ENCODE results near the gene CPT2. TPM values are rescaled to one million over a fixed set of nuclear protein-coding genes. Genes with fewer than 3 reads are reported as not detected.
A peak's percentile ranks its signal among the peaks of the same experiment; 100 is the strongest.

The CPT2 gene
- total and polyA plus RNA-seq, 4 donors, result 7.8 to 12.8 (median 9.9) TPM

DNA sequence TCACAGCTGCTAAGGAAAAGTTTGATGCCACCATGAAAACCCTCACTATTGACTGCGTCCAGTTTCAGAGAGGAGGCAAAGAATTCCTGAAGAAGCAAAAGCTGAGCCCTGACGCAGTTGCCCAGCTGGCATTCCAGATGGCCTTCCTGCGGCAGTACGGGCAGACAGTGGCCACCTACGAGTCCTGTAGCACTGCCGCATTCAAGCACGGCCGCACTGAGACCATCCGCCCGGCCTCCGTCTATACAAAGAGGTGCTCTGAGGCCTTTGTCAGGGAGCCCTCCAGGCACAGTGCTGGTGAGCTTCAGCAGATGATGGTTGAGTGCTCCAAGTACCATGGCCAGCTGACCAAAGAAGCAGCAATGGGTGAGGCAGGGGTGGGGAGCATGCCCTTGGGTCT, 14.3 kb downstream of the CPT2 start:
- H3K27ac ChIP-seq (ENCODE audit: low read depth in 1 of 2, low read length in 2 of 2), result no peak overlapping the region
- peaks cover 6 to 12% of the 10 kb centered on the region in 2 donors for H3K36me3 ChIP-seq (ENCODE audit: control insufficient read depth in 1 of 2, insufficient read depth in 2 of 2, low read length in 1 of 2)
- H3K9me3 ChIP-seq (ENCODE audit: control insufficient read depth, low read length), result peaks cover 2% of the 10 kb centered on the region
- ATAC-seq (ENCODE audit: low FRiP score), result no peak
- WGBS, 2 donors, result 95 to 96% methylated on average over 11 of the region's 11 CpGs
- DNase-seq, result no peak
- intact Hi-C loops (cut with DNase I), result no loop called here
- H3K27me3 ChIP-seq (ENCODE audit: control insufficient read depth in 1 of 2, insufficient read depth in 2 of 2, low read length in 1 of 2), result no peaks in the 10 kb centered on the region
- H3K4me3 ChIP-seq (ENCODE audit: low read length in 2 of 2), result no peak overlapping the region
- no peaks in the 10 kb centered on the region for H3K4me1 ChIP-seq (ENCODE audit: control insufficient read depth in 1 of 2, insufficient read depth in 2 of 2, low read length in 2 of 2)

DNA sequence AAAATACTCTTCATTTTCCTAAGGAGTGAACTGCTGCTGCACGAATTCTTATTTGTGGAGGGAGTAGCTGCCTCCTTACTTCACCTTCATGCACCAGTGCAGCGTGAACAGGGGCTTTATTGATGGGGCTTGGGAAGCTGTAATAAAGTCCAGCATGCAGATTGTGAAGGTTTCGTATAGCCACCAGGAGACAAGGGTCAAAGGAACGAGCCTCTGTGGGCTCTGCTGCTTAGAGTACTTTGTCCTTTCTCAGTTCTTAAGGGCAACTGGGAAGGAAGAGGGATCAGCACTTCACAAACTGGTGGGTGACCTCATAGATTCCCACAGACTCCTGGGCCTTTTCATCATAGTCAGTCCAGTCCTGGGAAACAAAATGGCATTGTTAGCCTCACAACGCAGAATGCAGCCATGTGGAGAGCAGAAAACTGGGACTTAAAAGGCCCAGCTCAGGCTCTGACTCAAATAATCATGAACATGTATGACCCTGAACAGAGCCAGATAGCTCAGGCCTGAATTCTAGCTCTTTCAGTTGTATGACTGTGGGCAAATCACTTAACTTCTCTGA, 17.8 kb downstream of the CPT2 start:
- Histone ChIP-seq H3K36me3 (ENCODE audit: control insufficient read depth in 1 of 2, insufficient read depth in 2 of 2, low read length in 1 of 2) (peaks cover 4 to 14% of the 10 kb centered on the region in 2 donors), H3K27ac (ENCODE audit: low read depth in 1 of 2, low read length in 2 of 2) (no peak overlapping the region), H3K9me3 (ENCODE audit: control insufficient read depth, low read length) (no peaks in the 10 kb centered on the region), H3K4me1 (ENCODE audit: control insufficient read depth in 1 of 2, insufficient read depth in 2 of 2, low read length in 2 of 2) (no peaks in the 10 kb centered on the region), H3K4me3 (ENCODE audit: low read length in 2 of 2) (no peak overlapping the region), H3K27me3 (ENCODE audit: control insufficient read depth in 1 of 2, insufficient read depth in 2 of 2, low read length in 1 of 2) (no peaks in the 10 kb centered on the region)
- DNase-seq (no peak), ATAC-seq (ENCODE audit: low FRiP score) (no peak)
- intact Hi-C loops (cut with DNase I), result no loop called here
- 71 to 76% methylated on average over 5 of the region's 5 CpGs for WGBS, 2 donors

DNA sequence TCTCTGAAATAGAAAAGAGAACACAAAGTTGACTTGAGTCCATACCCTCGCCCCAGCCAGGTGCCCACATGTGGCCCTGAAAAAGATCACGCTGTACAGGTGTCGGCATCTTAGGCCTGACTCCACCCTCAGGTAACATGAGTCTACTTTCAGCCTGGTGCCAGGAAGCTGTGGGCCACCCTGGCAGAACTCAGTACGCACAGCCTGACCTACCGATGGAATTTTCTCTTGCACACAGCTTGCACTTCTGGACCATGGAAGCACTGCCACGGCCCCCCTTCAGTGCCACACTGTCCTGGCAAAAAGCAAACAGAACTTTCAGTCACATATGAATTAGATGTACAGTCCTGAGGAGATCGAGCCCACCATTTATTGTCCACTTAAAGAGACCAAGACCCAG, 21.6 kb downstream of the CPT2 start:
- WGBS, 2 donors, result 87 to 90% methylated on average over 7 of the region's 7 CpGs

DNA sequence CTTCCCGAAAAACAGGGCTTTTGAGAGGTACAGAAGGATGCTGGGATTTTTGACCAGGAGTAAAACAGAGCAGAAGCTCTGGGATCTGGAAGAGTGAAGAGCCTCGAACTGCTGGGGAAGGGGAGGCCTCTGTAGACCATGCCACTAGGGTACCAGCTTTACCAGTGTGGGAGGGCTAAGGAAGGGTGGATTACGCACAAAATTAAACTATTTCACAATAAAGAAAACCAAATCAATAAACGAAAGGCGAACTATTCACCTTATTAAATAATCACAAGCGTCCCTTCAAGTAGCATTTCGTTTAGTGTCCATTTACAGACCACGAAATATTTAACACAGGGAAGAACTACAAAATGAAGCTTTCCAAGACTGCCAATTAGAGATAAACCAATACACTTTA, 23.1 kb downstream of the CPT2 start:
- peaks cover 0 to 2% of the 10 kb centered on the region in 2 donors for H3K36me3 ChIP-seq (ENCODE audit: control insufficient read depth in 1 of 2, insufficient read depth in 2 of 2, low read length in 1 of 2)
- no peak for DNase-seq
- no peaks in the 10 kb centered on the region for H3K27me3 ChIP-seq (ENCODE audit: control insufficient read depth in 1 of 2, insufficient read depth in 2 of 2, low read length in 1 of 2)
- H3K4me3 ChIP-seq (ENCODE audit: low read length in 2 of 2), result peak overlapping the region; percentile 37 to 83
- no peak overlapping the region for H3K27ac ChIP-seq (ENCODE audit: low read depth in 1 of 2, low read length in 2 of 2)
- WGBS, 2 donors, result 13 to 18% methylated on average over 8 of the region's 8 CpGs
- H3K9me3 ChIP-seq (ENCODE audit: control insufficient read depth, low read length), result no peaks in the 10 kb centered on the region
- no peak for ATAC-seq (ENCODE audit: low FRiP score)
- H3K4me1 ChIP-seq (ENCODE audit: control insufficient read depth in 1 of 2, insufficient read depth in 2 of 2, low read length in 2 of 2), result no peaks in the 10 kb centered on the region
- intact Hi-C loops (cut with DNase I), result loop anchor here in 1 of 2 donors (1.0 kb wide), 1 partner anchor 22 kb away; no protein-coding TSS in a partner anchor

More for the DNA sequence above, 21.6 kb downstream of the CPT2 start:
- ATAC-seq (ENCODE audit: low FRiP score), result no peak
- no peak for DNase-seq
- intact Hi-C loops (cut with DNase I), result no loop called here
- Histone ChIP-seq H3K27ac (ENCODE audit: low read depth in 1 of 2, low read length in 2 of 2) (no peak overlapping the region), H3K9me3 (ENCODE audit: control insufficient read depth, low read length) (no peaks in the 10 kb centered on the region), H3K4me3 (ENCODE audit: low read length in 2 of 2) (no peak overlapping the region), H3K27me3 (ENCODE audit: control insufficient read depth in 1 of 2, insufficient read depth in 2 of 2, low read length in 1 of 2) (no peaks in the 10 kb centered on the region), H3K36me3 (ENCODE audit: control insufficient read depth in 1 of 2, insufficient read depth in 2 of 2, low read length in 1 of 2) (peaks cover 2 to 4% of the 10 kb centered on the region in 2 donors), H3K4me1 (ENCODE audit: control insufficient read depth in 1 of 2, insufficient read depth in 2 of 2, low read length in 2 of 2) (no peaks in the 10 kb centered on the region)

DNA sequence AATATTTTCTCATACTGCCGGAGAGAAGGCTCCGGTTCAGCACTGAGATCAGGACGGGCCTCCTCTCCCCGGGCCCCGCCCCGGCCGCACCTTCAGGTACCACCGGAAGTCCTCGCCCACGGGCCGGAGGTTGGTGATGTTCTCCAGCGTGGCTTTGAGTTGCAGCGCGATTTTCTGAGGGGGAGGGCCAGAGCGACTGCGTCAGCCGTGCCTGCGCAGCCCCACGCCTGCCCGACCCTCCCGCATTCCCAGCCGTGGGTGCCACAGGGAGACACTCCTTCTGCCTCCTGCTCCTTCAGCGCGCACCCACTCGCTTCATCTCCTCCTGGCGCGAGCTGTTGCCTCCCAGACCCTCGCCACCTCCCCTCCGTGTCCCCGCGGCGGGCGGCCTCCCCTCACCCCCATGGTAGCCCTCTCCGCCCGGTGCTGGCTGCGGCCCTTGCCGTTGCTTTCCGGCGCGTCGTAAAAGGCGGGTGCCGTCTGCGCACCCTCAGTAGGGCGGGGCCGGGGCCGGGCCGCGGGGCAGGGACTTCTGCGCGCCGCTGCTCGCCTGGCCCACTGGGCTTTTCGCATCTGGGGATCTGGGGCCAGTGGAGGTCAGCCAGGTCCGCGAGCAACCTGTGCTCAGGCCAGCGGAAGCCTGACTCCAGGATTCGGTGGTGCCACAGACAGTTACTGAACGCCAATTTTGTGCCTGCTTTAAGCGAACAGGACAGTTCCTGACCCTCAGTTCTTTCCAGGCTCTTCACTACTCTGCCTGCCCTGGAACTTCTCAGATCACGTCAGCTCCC, 23.7 kb downstream of the CPT2 start, which contains the start of gene CZIB:
Gene CZIB, minus strand, starts transcription at position 464 of the 791 bp plus-strand sequence. Its CDS starts 59 bp downstream, at position 405.
- peaks cover 0 to 2% of the 10 kb centered on the region in 2 donors for H3K36me3 ChIP-seq (ENCODE audit: control insufficient read depth in 1 of 2, insufficient read depth in 2 of 2, low read length in 1 of 2)
- DNase-seq, result peak; percentile 97 to 99
- intact Hi-C loops (cut with DNase I), result loop anchor here in 1 of 2 donors (1.0 kb wide), 1 partner anchor 23 kb away; no protein-coding TSS in a partner anchor
- no peaks in the 10 kb centered on the region for H3K9me3 ChIP-seq (ENCODE audit: control insufficient read depth, low read length)
- WGBS, 2 donors, result 1% methylated on average over 56 to 61 of the region's 61 CpGs
- no peaks in the 10 kb centered on the region for H3K4me1 ChIP-seq (ENCODE audit: control insufficient read depth in 1 of 2, insufficient read depth in 2 of 2, low read length in 2 of 2)
- ATAC-seq (ENCODE audit: low FRiP score), result peak; percentile 99
- no peaks in the 10 kb centered on the region for H3K27me3 ChIP-seq (ENCODE audit: control insufficient read depth in 1 of 2, insufficient read depth in 2 of 2, low read length in 1 of 2)
- peak within 1 kb of the TSS; percentile 37 to 83 for H3K4me3 ChIP-seq (ENCODE audit: low read length in 2 of 2)
- peak within 1 kb of the TSS; percentile 9 to 99 for H3K27ac ChIP-seq (ENCODE audit: low read depth in 1 of 2, low read length in 2 of 2)

DNA sequence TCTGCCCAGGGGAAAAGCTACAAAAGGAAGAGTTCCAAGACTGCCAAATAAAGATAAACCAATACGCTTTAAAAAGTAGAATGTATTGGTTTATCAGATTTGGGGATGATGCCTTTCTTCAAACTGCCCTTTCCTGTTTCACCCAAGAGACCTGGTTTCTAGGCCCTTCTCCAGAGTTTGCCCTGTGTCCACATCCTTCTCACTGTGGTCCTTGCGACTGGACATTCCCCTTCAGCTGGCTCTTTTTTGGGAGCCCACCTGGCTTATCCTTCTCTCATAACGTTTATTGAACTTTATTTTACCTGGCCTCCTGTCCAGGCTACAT, 24.3 kb downstream of the CPT2 start:
- WGBS, 2 donors, result 27 to 36% methylated on average over 3 of the region's 3 CpGs
- Histone ChIP-seq H3K36me3 (ENCODE audit: control insufficient read depth in 1 of 2, insufficient read depth in 2 of 2, low read length in 1 of 2) (peaks cover 0 to 2% of the 10 kb centered on the region in 2 donors), H3K27me3 (ENCODE audit: control insufficient read depth in 1 of 2, insufficient read depth in 2 of 2, low read length in 1 of 2) (no peaks in the 10 kb centered on the region), H3K4me3 (ENCODE audit: low read length in 2 of 2) (no peak overlapping the region), H3K9me3 (ENCODE audit: control insufficient read depth, low read length) (no peaks in the 10 kb centered on the region), H3K4me1 (ENCODE audit: control insufficient read depth in 1 of 2, insufficient read depth in 2 of 2, low read length in 2 of 2) (no peaks in the 10 kb centered on the region), H3K27ac (ENCODE audit: low read depth in 1 of 2, low read length in 2 of 2) (peak overlapping the region; percentile 9 to 99)
- intact Hi-C loops (cut with DNase I), result loop anchor here in 1 of 2 donors (1.0 kb wide), 1 partner anchor 24 kb away; no protein-coding TSS in a partner anchor
- DNase-seq (no peak), ATAC-seq (ENCODE audit: low FRiP score) (no peak)

DNA sequence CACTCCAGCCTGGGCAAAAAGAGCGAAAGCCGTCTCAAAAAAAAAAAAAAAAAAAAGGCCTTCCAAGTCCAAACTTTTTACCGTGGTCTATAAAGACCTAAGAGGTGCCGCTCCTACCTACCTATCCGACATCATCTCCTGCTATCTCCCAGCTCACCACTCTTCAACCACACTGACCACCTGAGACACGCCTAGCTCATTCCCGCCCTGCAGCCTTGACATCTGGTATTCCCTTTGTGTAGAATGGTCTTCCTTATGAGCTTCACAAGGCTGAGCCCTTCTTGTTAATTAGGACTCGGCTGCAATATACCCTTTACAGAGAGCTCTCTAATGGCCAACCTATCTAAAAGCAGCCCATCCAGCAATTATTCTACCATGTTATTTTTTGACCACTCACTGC, 41.0 kb downstream of the CPT2 start:
- Histone ChIP-seq H3K27ac (ENCODE audit: low read depth in 1 of 2, low read length in 2 of 2) (no peak overlapping the region), H3K9me3 (ENCODE audit: control insufficient read depth, low read length) (no peaks in the 10 kb centered on the region), H3K4me1 (ENCODE audit: control insufficient read depth in 1 of 2, insufficient read depth in 2 of 2, low read length in 2 of 2) (peaks cover 0 to 3% of the 10 kb centered on the region in 2 donors), H3K27me3 (ENCODE audit: control insufficient read depth in 1 of 2, insufficient read depth in 2 of 2, low read length in 1 of 2) (no peaks in the 10 kb centered on the region), H3K4me3 (ENCODE audit: low read length in 2 of 2) (peak overlapping the region; percentile 82 to 86), H3K36me3 (ENCODE audit: control insufficient read depth in 1 of 2, insufficient read depth in 2 of 2, low read length in 1 of 2) (peaks cover 4% of the 10 kb centered on the region in 2 donors)
- WGBS, 2 donors, result 13 to 31% methylated on average over 6 to 8 of the region's 8 CpGs
- ATAC-seq (ENCODE audit: low FRiP score) (no peak), DNase-seq (no peak)
- intact Hi-C loops (cut with DNase I), result no loop called here

DNA sequence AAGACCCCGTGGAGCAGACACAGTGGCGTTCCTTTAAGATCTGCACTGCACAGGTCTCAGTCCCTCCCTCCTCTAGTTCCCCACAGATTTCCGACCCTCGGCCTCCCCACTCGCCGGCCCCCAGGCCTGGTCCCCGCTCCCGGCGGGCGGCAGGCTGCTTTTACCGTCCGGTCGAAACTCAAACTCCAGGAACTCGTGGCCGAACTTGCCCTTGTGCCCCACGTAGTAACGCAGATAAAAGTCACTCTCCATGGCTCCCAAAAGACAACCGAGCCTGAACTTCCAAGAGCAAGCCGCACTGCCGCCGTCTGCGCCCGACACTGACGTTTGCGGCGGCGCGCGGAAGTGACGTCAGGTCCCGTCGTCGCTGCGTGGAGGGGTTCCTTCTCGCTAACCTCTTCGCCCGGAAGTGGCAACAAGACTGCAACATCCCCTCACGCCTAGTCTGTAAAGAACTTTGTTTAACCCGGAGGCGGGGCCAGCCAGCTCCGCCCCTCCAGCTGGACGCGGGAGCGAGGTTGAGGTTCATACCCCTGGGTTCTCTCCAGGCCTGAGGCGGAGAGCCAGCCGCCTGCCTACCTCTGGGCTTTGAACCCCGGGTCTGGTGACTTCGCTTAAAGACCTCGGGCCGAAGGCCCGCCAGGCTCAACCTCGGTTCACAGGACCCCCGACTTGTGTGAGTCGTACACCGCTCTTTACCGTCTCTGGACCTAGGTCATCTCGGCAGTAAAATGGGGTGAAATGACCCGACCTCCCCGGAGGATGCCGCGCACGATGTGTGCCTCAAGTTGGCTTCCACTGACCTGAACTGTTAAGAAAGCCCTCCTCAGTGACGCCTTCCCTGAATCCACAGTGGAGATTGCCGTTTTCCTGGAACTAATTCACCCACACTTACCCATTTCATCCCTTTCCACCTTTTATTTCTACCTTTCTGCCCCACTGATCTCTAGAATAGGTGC, 41.9 kb downstream of the CPT2 start, which contains the start of gene MAGOH:
Gene MAGOH, minus strand, starts transcription at position 322 of the 959 bp plus-strand sequence. Its CDS starts 70 bp downstream, at position 252.
- Histone ChIP-seq H3K27me3 (ENCODE audit: control insufficient read depth in 1 of 2, insufficient read depth in 2 of 2, low read length in 1 of 2) (no peaks in the 10 kb centered on the region), H3K4me3 (ENCODE audit: low read length in 2 of 2) (peak within 1 kb of the TSS; percentile 82 to 86), H3K9me3 (ENCODE audit: control insufficient read depth, low read length) (no peaks in the 10 kb centered on the region), H3K4me1 (ENCODE audit: control insufficient read depth in 1 of 2, insufficient read depth in 2 of 2, low read length in 2 of 2) (peaks cover 0 to 3% of the 10 kb centered on the region in 2 donors), H3K36me3 (ENCODE audit: control insufficient read depth in 1 of 2, insufficient read depth in 2 of 2, low read length in 1 of 2) (peaks cover 2 to 4% of the 10 kb centered on the region in 2 donors), H3K27ac (ENCODE audit: low read depth in 1 of 2, low read length in 2 of 2) (no peak within 1 kb of the TSS)
- peak; percentile 96 to 98 for DNase-seq
- 2 to 6% methylated on average over 64 of the region's 64 CpGs for WGBS, 2 donors
- intact Hi-C loops (cut with DNase I), result no loop called here
- peak; percentile 96 for ATAC-seq (ENCODE audit: low FRiP score)

All from aorta (tissue), 5 donors.